D721Med (cell line): ENCODE data around the gene DCUN1D3.

Experiments
- DNase-seq: peaks from one replicate; pipeline ENCODE4 v3.0.0; 2011; ENCODE audit warnings: low spot score; ENCODE audit not compliant: insufficient read length
- FAIRE-seq: peaks from 2 replicates; lab custom pipeline; 2011; peaks lifted over from hg19 to GRCh38; lab: Jason Lieb, UNC
- CTCF ChIP-seq: IDR thresholded peaks from 2 replicates; pipeline ENCODE4 v1.5.1; 2012; ENCODE audit warnings: mild to moderate bottlenecking, control low read depth; ENCODE audit not compliant: insufficient read depth; ENCODE audit errors: missing control alignments

Gene DCUN1D3

DNA sequence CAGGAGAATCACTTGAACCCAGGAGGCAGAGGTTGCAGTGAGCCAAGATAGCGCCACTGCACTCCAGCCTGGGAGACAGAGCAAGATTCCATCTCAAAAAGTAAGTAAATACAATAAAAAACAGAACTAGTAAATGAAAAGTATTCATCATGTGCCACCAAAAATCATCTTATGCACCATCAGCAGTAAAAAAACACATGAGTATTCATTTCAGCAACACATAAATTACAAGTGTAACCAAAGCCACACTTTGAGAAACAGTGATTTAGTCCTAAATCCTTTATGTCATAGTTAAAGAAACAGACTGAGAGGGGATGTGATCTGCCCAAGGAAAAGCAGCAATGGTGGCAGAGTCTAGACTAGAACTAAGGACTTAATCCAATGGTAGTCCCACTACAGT lies 13.0 kb downstream of the DCUN1D3 start:
- DNase-seq (no peak), FAIRE-seq (no peak)
- no peak for TF ChIP-seq CTCF

GRCh38 chr16:20886320-20886719 lies 13.8 kb downstream of the DCUN1D3 start:
- DNase-seq (no peak), FAIRE-seq (no peak)
- TF ChIP-seq CTCF, result no peak

DNA sequence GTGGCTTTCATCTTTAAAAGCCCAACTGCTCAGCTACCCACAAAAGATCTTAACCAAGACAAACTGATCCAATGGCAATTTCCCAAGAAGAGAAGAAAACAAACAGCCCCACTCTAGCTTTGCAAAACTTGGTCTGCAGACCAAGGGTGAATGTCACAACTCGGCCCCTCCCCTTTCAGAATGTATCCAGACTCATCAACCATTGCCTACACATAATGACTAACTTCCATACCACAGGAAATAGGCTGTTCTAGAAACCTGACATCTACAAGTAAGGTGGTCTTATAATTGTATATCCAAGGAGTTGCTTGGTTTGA lies 16.0 kb downstream of the DCUN1D3 start:
- FAIRE-seq, result no peak
- no peak for DNase-seq
- no peak for TF ChIP-seq CTCF

DNA sequence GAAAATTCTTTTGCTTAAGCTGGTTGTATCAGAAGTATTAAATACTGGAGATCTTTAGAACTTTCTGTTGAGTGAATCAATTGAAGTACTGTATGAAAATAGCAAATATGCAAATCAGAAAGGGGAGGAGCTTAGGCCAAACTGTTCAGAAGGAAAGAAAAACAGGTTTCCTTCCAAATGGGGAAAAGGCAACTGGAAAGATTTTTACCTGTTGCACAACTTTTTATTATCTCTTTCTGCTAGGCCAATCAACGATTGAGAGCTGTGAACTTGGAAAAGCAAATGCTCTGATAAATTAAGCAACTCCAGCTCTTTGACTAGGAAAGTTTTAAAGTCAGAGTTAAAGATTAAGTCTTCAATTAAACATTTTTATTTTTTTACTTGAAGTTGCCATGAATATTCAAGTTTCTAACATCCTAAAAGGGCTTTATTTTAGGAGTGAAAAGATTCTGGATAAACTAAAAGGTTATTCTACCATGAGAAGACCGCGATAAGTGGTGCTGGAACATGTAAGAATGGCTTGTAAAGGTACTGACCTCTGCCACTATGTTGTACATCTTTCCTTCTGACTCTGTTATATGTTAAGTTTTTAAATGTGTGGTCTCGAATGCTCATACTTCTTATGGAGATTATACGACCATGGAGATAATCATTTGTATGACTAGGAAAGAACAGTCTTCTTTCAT lies 16.5 kb downstream of the DCUN1D3 start:
- DNase-seq, result no peak
- no peak for FAIRE-seq
- TF ChIP-seq CTCF, result no peak

GRCh38 chr16:20881503-20881878 lies 18.7 kb downstream of the DCUN1D3 start:
- FAIRE-seq (no peak), DNase-seq (no peak)
- no peak for TF ChIP-seq CTCF

DNA sequence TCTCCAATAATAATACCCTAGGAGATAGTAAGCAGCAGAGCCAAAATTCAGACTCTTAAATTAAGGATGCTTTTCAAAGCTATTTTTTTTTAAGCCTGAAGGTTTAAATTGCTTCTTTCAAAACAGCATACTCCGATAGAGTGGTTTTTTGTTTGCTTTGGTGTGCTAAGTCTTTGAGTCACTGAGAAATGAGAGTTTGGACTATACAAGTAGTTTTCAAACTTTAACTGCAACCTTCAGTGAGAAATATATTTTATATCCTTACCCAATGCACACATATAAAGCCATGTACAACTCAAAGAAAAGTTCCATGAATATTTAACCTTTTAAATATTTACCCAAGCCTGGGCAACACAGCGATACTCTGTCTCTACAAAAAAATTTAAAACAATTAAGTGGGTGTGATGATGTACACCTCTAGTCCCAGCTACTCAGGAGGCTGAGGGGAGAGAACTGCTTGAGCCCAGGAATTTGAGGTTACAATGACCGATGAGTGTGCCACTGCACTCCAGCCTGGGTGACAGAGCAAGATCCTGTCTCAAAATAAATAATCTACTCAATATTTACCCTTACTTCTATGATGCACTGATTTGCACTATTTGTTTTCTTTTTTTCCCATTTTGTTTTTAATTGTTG lies 19.2 kb downstream of the DCUN1D3 start:
- FAIRE-seq (no peak), DNase-seq (no peak)
- no peak for TF ChIP-seq CTCF
